ENCODE measurements around the gene RNGTT. TPM values are rescaled to one million over a fixed set of nuclear protein-coding genes. Genes with fewer than 3 reads are reported as not detected.

The RNGTT gene
- total RNA-seq, 6 experiments from 2014 or later, result 16.0 to 17.4 (median 16.8) TPM

GRCh38 chr6:88662653-88663174, 300.7 kb downstream of the RNGTT start:
- H3K4me1 Mint-ChIP-seq (ENCODE audit: low read depth), result no peaks in the 10 kb centered on the region
- no peaks in the 10 kb centered on the region for H3K27me3 Mint-ChIP-seq (ENCODE audit: insufficient read depth)
- H3K4me3 Mint-ChIP-seq, result no peak overlapping the region
- H3K27ac Mint-ChIP-seq, result no peak overlapping the region
- H3K9me3 Mint-ChIP-seq, result no peaks in the 10 kb centered on the region
- no peak for DNase-seq
- no peak for TF ChIP-seq CTCF (IDR thresholded peaks at IDR 0.05)
- H3K36me3 Mint-ChIP-seq (ENCODE audit: low read depth), result peaks cover 26% of the 10 kb centered on the region

- H3K9me3 Mint-ChIP-seq, result 0 out of 2 replicates have a peak, but pooled peaks cover 4% of the 10 kb centered on the region
- no peak for TF ChIP-seq CTCF (IDR thresholded peaks at IDR 0.05)
- H3K4me1 Mint-ChIP-seq (ENCODE audit: low read depth), result no peaks in the 10 kb centered on the region
- no peak overlapping the region for H3K4me3 Mint-ChIP-seq
- H3K27ac Mint-ChIP-seq, result no peak overlapping the region
- peaks cover 31% of the 10 kb centered on the region for H3K36me3 Mint-ChIP-seq (ENCODE audit: low read depth)
- H3K27me3 Mint-ChIP-seq (ENCODE audit: insufficient read depth), result no peaks in the 10 kb centered on the region; the same call in 1 of the 2 replicates
- no peak for DNase-seq
These were observed 301.2 kb downstream of the RNGTT start for GRCh38 chr6:88662163-88662580.

- TF ChIP-seq CTCF (IDR thresholded peaks at IDR 0.05), result no peak
- H3K4me1 Mint-ChIP-seq (ENCODE audit: low read depth), result no peaks in the 10 kb centered on the region
- no peak overlapping the region for H3K27ac Mint-ChIP-seq
- H3K4me3 Mint-ChIP-seq, result no peak overlapping the region
- DNase-seq, result no peak
- H3K36me3 Mint-ChIP-seq (ENCODE audit: low read depth), result peaks cover 25% of the 10 kb centered on the region
- H3K27me3 Mint-ChIP-seq (ENCODE audit: insufficient read depth), result no peaks in the 10 kb centered on the region; the same call in 1 of the 2 replicates
- H3K9me3 Mint-ChIP-seq, result 0 out of 2 replicates have a peak, but pooled peaks cover 5% of the 10 kb centered on the region
These were observed 302.3 kb downstream of the RNGTT start for GRCh38 chr6:88661136-88661535.

- Mint-ChIP-seq H3K27me3 (ENCODE audit: insufficient read depth) (no peaks in the 10 kb centered on the region; the same call in 1 of the 2 replicates), H3K36me3 (ENCODE audit: low read depth) (peaks cover 13% of the 10 kb centered on the region; the same call in 1 of the 2 replicates), H3K4me3 (no peak overlapping the region), H3K9me3 (0 out of 2 replicates have a peak, but pooled peaks cover 5% of the 10 kb centered on the region), H3K27ac (no peak overlapping the region), H3K4me1 (ENCODE audit: low read depth) (peaks cover 5% of the 10 kb centered on the region)
- DNase-seq, result no peak
- TF ChIP-seq CTCF (IDR thresholded peaks at IDR 0.05), result no peak
These were observed 307.8 kb downstream of the RNGTT start for GRCh38 chr6:88655586-88655985.

GRCh38 chr6:88653936-88654335, 309.5 kb downstream of the RNGTT start:
- H3K9me3 Mint-ChIP-seq, result 0 out of 2 replicates have a peak, but pooled peaks cover 5% of the 10 kb centered on the region
- no peak for DNase-seq
- no peak overlapping the region for H3K4me3 Mint-ChIP-seq
- no peaks in the 10 kb centered on the region; the same call in 1 of the 2 replicates for H3K27me3 Mint-ChIP-seq (ENCODE audit: insufficient read depth)
- no peak overlapping the region for H3K27ac Mint-ChIP-seq
- no peak for TF ChIP-seq CTCF (IDR thresholded peaks at IDR 0.05)
- peaks cover 13% of the 10 kb centered on the region; the same call in 1 of the 2 replicates for H3K36me3 Mint-ChIP-seq (ENCODE audit: low read depth)
- peaks cover 15% of the 10 kb centered on the region for H3K4me1 Mint-ChIP-seq (ENCODE audit: low read depth)

Measured in HFFc6 (cell line).